IMR-90 (cell line): ENCODE measurements around the gene TAF1A. TPM values are rescaled to one million over a fixed set of nuclear protein-coding genes. Genes with fewer than 3 reads are reported as not detected.
A peak's percentile ranks its signal among the peaks of the same experiment; 100 is the strongest.

Source experiments
- ATAC-seq: fragments of 200-7000 bp; cut with Tn5 transposase; 2 replicates; pipeline ENCODE4 v1.9.1; 2020; ENCODE audit warnings: low read depth, mild to moderate bottlenecking, moderate library complexity
- BruUV-seq: library from RNA; stranded (reverse); fragments of 400-500 nt; replicated peaks from 2 replicates; lab custom pipeline; 2021; lab: Mats Ljungman, UMichigan
- CTCF ChIA-PET: fragments of 300-600 bp; formaldehyde crosslinking; extraction: SDS; loops from one replicate; lab custom pipeline; 2021; ENCODE audit warnings: antibody characterized with exemption; lab: Yijun Ruan, JAX
- POLR2A ChIA-PET: fragments of 300-600 bp; sonication (Branson Sonifier 250); formaldehyde crosslinking; loops from one replicate; lab custom pipeline; 2022; ENCODE audit warnings: antibody characterized with exemption; ENCODE audit not compliant: unreplicated experiment; lab: Charles Lee
- DNase-seq: peaks from one replicate; pipeline ENCODE4 v3.0.0; 2013
- H2AFZ ChIP-seq: replicated peaks from 2 replicates; pipeline ENCODE3; 2013; ENCODE audit warnings: low read length, mild to moderate bottlenecking; ENCODE audit not compliant: poor library complexity
- H2AK5ac ChIP-seq: 2 replicates; pipeline ENCODE4 v1.6.1; 2013; ENCODE audit warnings: low read depth, low read length, inconsistent platforms
- H2AK9ac ChIP-seq: replicated peaks from 2 replicates; pipeline ENCODE3; 2013; ENCODE audit warnings: mild to moderate bottlenecking, low read depth, low read length, moderate library complexity; ENCODE audit not compliant: poor library complexity
- H2BK120ac ChIP-seq: 2 replicates; pipeline ENCODE4 v1.6.1; 2013; ENCODE audit warnings: low read depth, low read length, inconsistent platforms
- H2BK15ac ChIP-seq: 3 replicates; pipeline ENCODE4 v1.6.1; 2013; ENCODE audit warnings: low read depth, low read length, inconsistent platforms
- H2BK20ac ChIP-seq: 2 replicates; pipeline ENCODE4 v1.6.1; 2013; ENCODE audit warnings: low read depth, mild to moderate bottlenecking, inconsistent platforms, low read length, moderate library complexity
- H2BK5ac ChIP-seq: 2 replicates; pipeline ENCODE4 v1.6.1; 2013; ENCODE audit warnings: mild to moderate bottlenecking, low read depth, low read length, inconsistent platforms; ENCODE audit not compliant: poor library complexity, severe bottlenecking
- H3K14ac ChIP-seq: replicated peaks from 2 replicates; pipeline ENCODE4 v1.6.1; 2013; ENCODE audit warnings: low read depth, low read length, inconsistent platforms
- H3K18ac ChIP-seq: 2 replicates; pipeline ENCODE4 v1.6.1; 2013; ENCODE audit warnings: low read depth, low read length, control low read depth
- H3K23ac ChIP-seq: 2 replicates; pipeline ENCODE4 v1.6.1; 2013; ENCODE audit warnings: low read depth, low read length, inconsistent platforms
- H3K27ac ChIP-seq: 2 replicates; pipeline ENCODE4 v1.5.1; 2013; ENCODE audit warnings: mild to moderate bottlenecking, control low read depth, low read length; ENCODE audit not compliant: insufficient read depth
- H3K27me3 ChIP-seq: 2 replicates; pipeline ENCODE4 v1.6.1; 2013; ENCODE audit warnings: low read length; ENCODE audit not compliant: control insufficient read depth, insufficient read depth
- H3K36me3 ChIP-seq: 2 replicates; pipeline ENCODE4 v1.6.1; 2013; ENCODE audit warnings: low read length, mixed read lengths; ENCODE audit not compliant: control insufficient read depth, insufficient read depth
- H3K4ac ChIP-seq: 2 replicates; pipeline ENCODE4 v1.6.1; 2013; ENCODE audit warnings: low read depth, low read length, inconsistent platforms
- H3K4me1 ChIP-seq: 2 replicates; pipeline ENCODE4 v1.6.1; 2013; ENCODE audit warnings: low read length, mixed read lengths; ENCODE audit not compliant: control insufficient read depth, insufficient read depth
- H3K4me2 ChIP-seq: 2 replicates; pipeline ENCODE4 v1.6.1; 2013; ENCODE audit warnings: low read depth, mild to moderate bottlenecking, control low read depth, low read length, moderate library complexity
- H3K4me3 ChIP-seq: 2 replicates; pipeline ENCODE4 v1.5.1; 2013; ENCODE audit warnings: low read depth, mild to moderate bottlenecking, control low read depth, low read length, moderate library complexity; ENCODE audit not compliant: insufficient read depth
- H3K56ac ChIP-seq: 2 replicates; pipeline ENCODE4 v1.6.1; 2013; ENCODE audit warnings: low read length, inconsistent platforms; ENCODE audit not compliant: insufficient read depth; ENCODE audit errors: extremely low read depth
- H3K79me1 ChIP-seq, 2 experiments: 2 replicates each; pipeline ENCODE4 v1.6.1; 2013; ENCODE audit warnings: low read length in 2 of 2, inconsistent platforms in 1 of 2, low read depth in 1 of 2
- H3K9ac ChIP-seq: 2 replicates; pipeline ENCODE4 v1.6.1; 2013; ENCODE audit warnings: low read depth, low read length, control low read depth
- H3K9me1 ChIP-seq: 2 replicates; pipeline ENCODE4 v1.6.1; 2013; ENCODE audit warnings: low read length, inconsistent platforms; ENCODE audit not compliant: insufficient read depth
- H3K9me3 ChIP-seq: 2 replicates; pipeline ENCODE4 v1.6.1; 2013; ENCODE audit warnings: low read length; ENCODE audit not compliant: control insufficient read depth, insufficient read depth
- H4K20me1 ChIP-seq: 2 replicates; pipeline ENCODE4 v1.6.1; 2013; ENCODE audit warnings: low read length, inconsistent platforms; ENCODE audit not compliant: insufficient read depth
- H4K5ac ChIP-seq: 2 replicates; pipeline ENCODE4 v1.6.1; 2013; ENCODE audit warnings: mild to moderate bottlenecking, low read depth, low read length, control low read depth
- H4K8ac ChIP-seq, 2 experiments: 2 replicates each; pipeline ENCODE4 v1.6.1; 2013; ENCODE audit warnings: low read depth in 2 of 2, low read length in 2 of 2, control low read depth in 1 of 2, inconsistent platforms in 1 of 2
- H4K91ac ChIP-seq: 2 replicates; pipeline ENCODE4 v1.6.1; 2013; ENCODE audit warnings: low read depth, low read length, inconsistent platforms; ENCODE audit not compliant: insufficient read depth
- RAD21 ChIP-seq: IDR thresholded peaks from 2 replicates; pipeline ENCODE4 v1.6.1; 2012; ENCODE audit warnings: low read length, improper control_type of control experiment
- WGBS, 2 experiments: methylation state at CpG; one replicate each; pipeline versions ENCODE4 v1.1.5 to v1.1.7; 2013; ENCODE audit warnings: missing lambda C conversion rate in 2 of 2; ENCODE audit not compliant: insufficient read length in 1 of 2; ENCODE audit errors: extremely low coverage in 2 of 2; 5-methylcytosine and 5-hydroxymethylcytosine counted together
- dilution Hi-C: fragments of 300-500 bp; cut with HindIII; formaldehyde crosslinking; loops from one replicate; pipeline ENCODE4 v1.14.3; 2018; ENCODE audit warnings: low sequenced_read_pairs; ENCODE audit not compliant: unreplicated experiment
- in situ Hi-C: fragments of 300-500 bp; cut with MboI; formaldehyde crosslinking; loops from 3 replicates; pipeline ENCODE4 v1.14.3; 2019; ENCODE audit warnings: low sequenced_read_pairs, inconsistent platforms, mixed read lengths
- intact Hi-C: fragments of 100-400 bp; cut with micrococcal nuclease; formaldehyde crosslinking; loops from 2 replicates; pipeline ENCODE4 v1.10.0; 2022
- polyA plus RNA-seq, 3 experiments: library from polyadenylated mRNA; depleted of rRNA; stranded (reverse); fragments of >200 nt; gene quantifications; 2 replicates each; pipeline ENCODE4 v1.2.3, GENCODE V29; 2012; ENCODE audit warnings: low replicate concordance in 1 of 3
- total RNA-seq: library from RNA; depleted of rRNA; stranded (reverse); fragments of >200 nt; gene quantifications from 2 replicates; pipeline ENCODE4 v1.2.3, GENCODE V29; 2012

TAF1A gene
- total and polyA plus RNA-seq, 2 of the 4 experiments (the other 2 are of a cell fraction): 3.8 to 5.4 TPM

GRCh38 chr1:222523852-222524251 lies 65.9 kb downstream of the TAF1A start:
- H2AFZ ChIP-seq: no peak overlapping the region
- H4K5ac ChIP-seq: no peak overlapping the region
- dilution Hi-C loops (no loop called here), in situ Hi-C loops (no loop called here), intact Hi-C loops (no loop called here)
- no peaks in the 10 kb centered on the region for H3K79me1 ChIP-seq
- no peak overlapping the region for H3K56ac ChIP-seq
- no peak overlapping the region for H2BK20ac ChIP-seq
- POLR2A ChIA-PET: interaction anchor here (0.7 kb wide), 1 partner anchor 188 kb away, joined by 3 read pairs; no protein-coding TSS in a partner anchor
- WGBS, 2 experiments: no CpG with 5 or more reads among the region's 3 CpGs
- no peaks in the 10 kb centered on the region for H3K4me1 ChIP-seq
- no peaks in the 10 kb centered on the region for H3K9me1 ChIP-seq
- H2AK5ac ChIP-seq: no peak overlapping the region
- H3K36me3 ChIP-seq: no peaks in the 10 kb centered on the region
- TF ChIP-seq RAD21: no peak
- BruUV-seq: no TSS peak
- H3K4me3 ChIP-seq: no peak overlapping the region
- H2BK120ac ChIP-seq: no peak overlapping the region
- no peak overlapping the region for H2BK15ac ChIP-seq
- no peaks in the 10 kb centered on the region for H4K20me1 ChIP-seq
- H3K27ac ChIP-seq: no peak overlapping the region
- no peak overlapping the region for H4K8ac ChIP-seq
- ATAC-seq (no peak), DNase-seq (peak; percentile 26)
- H3K27me3 ChIP-seq: peaks cover 9% of the 10 kb centered on the region
- no peak overlapping the region for H3K4me2 ChIP-seq
- H3K9me3 ChIP-seq: peaks cover 3% of the 10 kb centered on the region; the same call in 1 of the 2 replicates
- CTCF ChIA-PET: interaction anchor here (1.2 kb wide), 1 partner anchor 59 kb away, joined by 3 read pairs; no protein-coding TSS in a partner anchor
- H3K4ac ChIP-seq: no peak overlapping the region
- no peak overlapping the region for H3K18ac ChIP-seq
- no peak overlapping the region for H2AK9ac ChIP-seq
- no peak overlapping the region for H3K9ac ChIP-seq
- no peak overlapping the region for H4K91ac ChIP-seq
- no peak overlapping the region for H3K14ac ChIP-seq
- no peak overlapping the region for H2BK5ac ChIP-seq
- H3K23ac ChIP-seq: no peak overlapping the region; the same call in 1 of the 2 replicates
